Measurements from ENCODE around the gene GNB2.

Gene GNB2

GRCh38 chr7:100682228-100682741, 8.7 kb downstream of the GNB2 start:
- DNase-seq: no peak

GRCh38 chr7:100682991-100683658, 9.6 kb downstream of the GNB2 start:
- DNase-seq: no peak

- no peak for DNase-seq
Observed at GRCh38 chr7:100683659-100684533, 10.4 kb downstream of the GNB2 start.

- DNase-seq: no peak
Observed at GRCh38 chr7:100684534-100685042, 11.0 kb downstream of the GNB2 start.

GRCh38 chr7:100685049-100685605, 11.6 kb downstream of the GNB2 start:
- no peak for DNase-seq

GRCh38 chr7:100685631-100686145, 12.1 kb downstream of the GNB2 start:
- no peak for DNase-seq

GRCh38 chr7:100686201-100686821, 12.8 kb downstream of the GNB2 start:
- no peak for DNase-seq

- DNase-seq: no peak
Observed at GRCh38 chr7:100686822-100687211, 13.3 kb downstream of the GNB2 start.

GRCh38 chr7:100687261-100687660, 13.7 kb downstream of the GNB2 start:
- no peak for DNase-seq

GRCh38 chr7:100687751-100688300, 14.3 kb downstream of the GNB2 start:
- no peak for DNase-seq

GRCh38 chr7:100688326-100688860, 14.9 kb downstream of the GNB2 start:
- DNase-seq: no peak

- no peak for DNase-seq
Observed at GRCh38 chr7:100689230-100690135, 15.9 kb downstream of the GNB2 start.

- peak; percentile 71 for DNase-seq
Observed at GRCh38 chr7:100691676-100692577, 18.4 kb downstream of the GNB2 start.

- DNase-seq: no peak
Observed at GRCh38 chr7:100692578-100692961, 19.0 kb downstream of the GNB2 start.

GRCh38 chr7:100693312-100694097, 20.0 kb downstream of the GNB2 start:
- DNase-seq: peak; percentile 40

GRCh38 chr7:100694098-100694745, 20.7 kb downstream of the GNB2 start, which contains the start of gene GIGYF1:
TSS of gene GIGYF1 (minus strand) at chr7:100694250. CDS start at chr7:100688238, 6,012 bp downstream.
- peak; percentile 71 for DNase-seq

GRCh38 chr7:100696123-100696521, 22.6 kb downstream of the GNB2 start:
- no peak for DNase-seq

- no peak for DNase-seq
Observed at GRCh38 chr7:100699018-100699417, 25.5 kb downstream of the GNB2 start.
